Adipocyte (in vitro differentiated cells): ENCODE measurements around the gene RAMP3.

Experiments
- DNase-seq: peaks from one replicate; pipeline ENCODE4 v3.0.0-alpha.2; 2015; ENCODE audit warnings: low read depth
- H3K27me3 ChIP-seq: replicated peaks from 2 replicates; pipeline ENCODE4 v1.7.0; 2013; ENCODE audit warnings: mild to moderate bottlenecking, low read length, moderate library complexity; ENCODE audit not compliant: control insufficient read depth, insufficient read depth
- H3K36me3 ChIP-seq: 2 replicates; pipeline ENCODE4 v1.7.0; 2013; ENCODE audit warnings: low read length, mild to moderate bottlenecking, moderate library complexity; ENCODE audit not compliant: control insufficient read depth, insufficient read depth, severe bottlenecking
- H3K4me1 ChIP-seq: 2 replicates; pipeline ENCODE4 v1.7.0; 2013; ENCODE audit warnings: mild to moderate bottlenecking, low read length, moderate library complexity; ENCODE audit not compliant: control insufficient read depth, insufficient read depth
- H3K4me3 ChIP-seq: 2 replicates; pipeline ENCODE4 v1.7.0; 2013; ENCODE audit warnings: mild to moderate bottlenecking, low read length, moderate library complexity
- H3K9ac ChIP-seq: 2 replicates; pipeline ENCODE4 v1.7.0; 2013; ENCODE audit warnings: mild to moderate bottlenecking, low read length, moderate library complexity
- H3K9me3 ChIP-seq: 2 replicates; pipeline ENCODE4 v1.7.0; 2013; ENCODE audit warnings: mild to moderate bottlenecking, low read length, moderate library complexity; ENCODE audit not compliant: control insufficient read depth

The RAMP3 gene

GRCh38 chr7:45188736-45189135 is 31.1 kb downstream of the RAMP3 start:
- peaks cover 34% of the 10 kb centered on the region for H3K27me3 ChIP-seq
- H3K9ac ChIP-seq: no peak overlapping the region
- no peaks in the 10 kb centered on the region for H3K36me3 ChIP-seq
- no peaks in the 10 kb centered on the region for H3K4me1 ChIP-seq
- H3K9me3 ChIP-seq: peaks cover 8% of the 10 kb centered on the region
- no peak for DNase-seq
- H3K4me3 ChIP-seq: no peak overlapping the region

GRCh38 chr7:45189151-45189970 is 31.8 kb downstream of the RAMP3 start:
- H3K4me1 ChIP-seq: no peaks in the 10 kb centered on the region
- H3K9ac ChIP-seq: no peak overlapping the region
- no peak overlapping the region for H3K4me3 ChIP-seq
- peaks cover 8% of the 10 kb centered on the region for H3K9me3 ChIP-seq
- H3K36me3 ChIP-seq: no peaks in the 10 kb centered on the region
- DNase-seq: no peak
- peaks cover 39% of the 10 kb centered on the region for H3K27me3 ChIP-seq

GRCh38 chr7:45190406-45191165 is 33.0 kb downstream of the RAMP3 start:
- Histone ChIP-seq H3K27me3 (peaks cover 41% of the 10 kb centered on the region), H3K36me3 (no peaks in the 10 kb centered on the region), H3K4me1 (no peaks in the 10 kb centered on the region), H3K9ac (no peak overlapping the region), H3K9me3 (peaks cover 8% of the 10 kb centered on the region), H3K4me3 (no peak overlapping the region)
- no peak for DNase-seq

- Histone ChIP-seq H3K4me3 (no peak overlapping the region), H3K9me3 (peaks cover 8% of the 10 kb centered on the region), H3K4me1 (no peaks in the 10 kb centered on the region), H3K27me3 (peaks cover 40% of the 10 kb centered on the region), H3K9ac (no peak overlapping the region), H3K36me3 (no peaks in the 10 kb centered on the region)
- DNase-seq: no peak
Observed at GRCh38 chr7:45191396-45191795, 33.8 kb downstream of the RAMP3 start.

- H3K36me3 ChIP-seq: no peaks in the 10 kb centered on the region
- H3K9ac ChIP-seq: no peak overlapping the region
- peaks cover 41% of the 10 kb centered on the region for H3K27me3 ChIP-seq
- DNase-seq: no peak
- H3K9me3 ChIP-seq: peaks cover 8% of the 10 kb centered on the region
- no peaks in the 10 kb centered on the region for H3K4me1 ChIP-seq
- no peak overlapping the region for H3K4me3 ChIP-seq
Observed at GRCh38 chr7:45192621-45193041, 35.0 kb downstream of the RAMP3 start.

- DNase-seq: no peak
- Histone ChIP-seq H3K9me3 (peaks cover 8% of the 10 kb centered on the region), H3K4me3 (no peak overlapping the region), H3K4me1 (no peaks in the 10 kb centered on the region), H3K9ac (no peak overlapping the region), H3K36me3 (no peaks in the 10 kb centered on the region), H3K27me3 (peaks cover 42% of the 10 kb centered on the region)
Observed at GRCh38 chr7:45193828-45194227, 36.2 kb downstream of the RAMP3 start.

- DNase-seq: no peak
- H3K36me3 ChIP-seq: no peaks in the 10 kb centered on the region
- peaks cover 8% of the 10 kb centered on the region for H3K9me3 ChIP-seq
- no peaks in the 10 kb centered on the region for H3K4me1 ChIP-seq
- peaks cover 43% of the 10 kb centered on the region for H3K27me3 ChIP-seq
- no peak overlapping the region for H3K4me3 ChIP-seq
- H3K9ac ChIP-seq: no peak overlapping the region
Observed at GRCh38 chr7:45196374-45196773, 38.8 kb downstream of the RAMP3 start.

- H3K9ac ChIP-seq: no peak overlapping the region
- H3K4me1 ChIP-seq: no peaks in the 10 kb centered on the region
- peaks cover 33% of the 10 kb centered on the region for H3K27me3 ChIP-seq
- DNase-seq: no peak
- no peak overlapping the region for H3K4me3 ChIP-seq
- H3K36me3 ChIP-seq: no peaks in the 10 kb centered on the region
- H3K9me3 ChIP-seq: peaks cover 6% of the 10 kb centered on the region
Observed at GRCh38 chr7:45197461-45197860, 39.9 kb downstream of the RAMP3 start.

GRCh38 chr7:45198986-45199385 is 41.4 kb downstream of the RAMP3 start:
- Histone ChIP-seq H3K27me3 (peaks cover 25% of the 10 kb centered on the region), H3K9ac (no peak overlapping the region), H3K4me1 (peaks cover 6% of the 10 kb centered on the region), H3K4me3 (no peak overlapping the region), H3K9me3 (no peaks in the 10 kb centered on the region), H3K36me3 (no peaks in the 10 kb centered on the region)
- DNase-seq: no peak

- H3K9me3 ChIP-seq: no peaks in the 10 kb centered on the region
- H3K4me3 ChIP-seq: no peak overlapping the region
- no peak overlapping the region for H3K9ac ChIP-seq
- no peaks in the 10 kb centered on the region for H3K36me3 ChIP-seq
- peaks cover 11% of the 10 kb centered on the region for H3K4me1 ChIP-seq
- peaks cover 21% of the 10 kb centered on the region for H3K27me3 ChIP-seq
- DNase-seq: no peak
Observed at GRCh38 chr7:45199506-45199905, 41.9 kb downstream of the RAMP3 start.

GRCh38 chr7:45202625-45203024 is 45.0 kb downstream of the RAMP3 start:
- no peaks in the 10 kb centered on the region for H3K9me3 ChIP-seq
- H3K4me1 ChIP-seq: peaks cover 12% of the 10 kb centered on the region
- H3K36me3 ChIP-seq: no peaks in the 10 kb centered on the region
- H3K9ac ChIP-seq: no peak overlapping the region
- H3K4me3 ChIP-seq: no peak overlapping the region
- peaks cover 10% of the 10 kb centered on the region for H3K27me3 ChIP-seq
- DNase-seq: no peak
